Measurements from ENCODE around the gene TAOK3.

- no peak for TF ChIP-seq CTCF (conservative IDR thresholded peaks at IDR 0.05 in 1 of 2, IDR thresholded peaks at IDR 0.05 in 1 of 2; ENCODE audit: extremely low read depth in 1 of 2, insufficient read depth in 1 of 2, low read depth in 1 of 2, low read length in 2 of 2)
- TF ChIP-seq EZH2 (IDR thresholded peaks at IDR 0.05; ENCODE audit: borderline replicate concordance, low read length) = no peak
These were observed 30.6 kb downstream of the TAOK3 start for GRCh38 chr12:118342090-118342489.
